Measurements from ENCODE around the gene TRAPPC10. TPM values are rescaled to one million over a fixed set of nuclear protein-coding genes. Genes with fewer than 3 reads are reported as not detected.

The TRAPPC10 gene
- polyA plus RNA-seq, 1 experiment = 31.4 TPM

DNA sequence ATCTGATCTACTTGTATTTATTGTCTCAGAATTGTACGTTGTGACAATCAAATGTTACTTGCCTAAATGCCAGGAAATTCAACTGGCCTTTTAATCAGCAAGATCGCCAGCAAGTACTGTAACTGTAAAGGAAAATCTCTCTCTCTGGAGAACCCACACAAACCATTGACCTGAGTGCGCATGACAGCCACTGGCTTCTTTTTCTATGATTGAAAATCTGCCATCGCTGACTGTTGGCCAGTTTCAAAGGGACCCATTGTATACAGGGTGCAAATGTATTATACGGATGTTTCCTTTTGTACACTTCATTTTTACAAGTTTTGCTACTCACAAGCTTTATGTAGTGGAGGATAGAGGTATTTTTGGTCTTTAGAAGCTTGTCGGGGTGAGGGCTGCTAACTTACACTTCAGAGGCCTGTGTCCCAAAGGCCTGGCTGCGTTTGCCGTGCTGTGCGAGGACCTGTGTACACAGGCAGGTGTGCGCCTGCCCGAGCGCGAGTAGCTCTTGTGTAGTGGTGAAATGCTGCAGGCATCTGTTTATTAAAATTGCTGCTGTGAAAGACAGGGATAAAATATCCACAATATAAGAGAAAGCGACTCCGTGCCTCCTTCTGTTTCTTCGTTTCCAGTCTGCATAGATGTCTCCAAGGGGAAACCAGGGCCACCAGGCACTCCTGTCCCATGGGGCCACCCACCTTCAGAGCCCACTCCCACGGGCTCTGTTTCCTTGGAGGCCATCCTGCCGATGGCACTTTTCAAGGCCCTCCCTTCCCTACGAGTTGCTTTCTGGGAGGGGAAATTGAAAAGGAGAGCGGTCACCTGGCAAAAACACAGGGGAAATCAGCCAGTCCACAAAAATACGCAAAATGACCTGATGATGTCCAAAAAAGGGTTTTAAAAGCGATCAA is 25.3 kb upstream of the TRAPPC10 start:
- no peak for DNase-seq (ENCODE audit: low read depth)
- Histone ChIP-seq H3K4me3 (ENCODE audit: low read depth, low read length) (no peak overlapping the region), H3K27me3 (ENCODE audit: control insufficient read depth, insufficient read depth, low read length) (no peaks in the 10 kb centered on the region), H3K36me3 (ENCODE audit: control insufficient read depth, insufficient read depth, low read length) (peaks cover 9% of the 10 kb centered on the region)
- CTCF ChIA-PET = interaction anchor here (3.8 kb wide), 1 partner anchor 10 kb away, joined by 20 read pairs; no protein-coding TSS in a partner anchor
- TF ChIP-seq, protein P1, sequence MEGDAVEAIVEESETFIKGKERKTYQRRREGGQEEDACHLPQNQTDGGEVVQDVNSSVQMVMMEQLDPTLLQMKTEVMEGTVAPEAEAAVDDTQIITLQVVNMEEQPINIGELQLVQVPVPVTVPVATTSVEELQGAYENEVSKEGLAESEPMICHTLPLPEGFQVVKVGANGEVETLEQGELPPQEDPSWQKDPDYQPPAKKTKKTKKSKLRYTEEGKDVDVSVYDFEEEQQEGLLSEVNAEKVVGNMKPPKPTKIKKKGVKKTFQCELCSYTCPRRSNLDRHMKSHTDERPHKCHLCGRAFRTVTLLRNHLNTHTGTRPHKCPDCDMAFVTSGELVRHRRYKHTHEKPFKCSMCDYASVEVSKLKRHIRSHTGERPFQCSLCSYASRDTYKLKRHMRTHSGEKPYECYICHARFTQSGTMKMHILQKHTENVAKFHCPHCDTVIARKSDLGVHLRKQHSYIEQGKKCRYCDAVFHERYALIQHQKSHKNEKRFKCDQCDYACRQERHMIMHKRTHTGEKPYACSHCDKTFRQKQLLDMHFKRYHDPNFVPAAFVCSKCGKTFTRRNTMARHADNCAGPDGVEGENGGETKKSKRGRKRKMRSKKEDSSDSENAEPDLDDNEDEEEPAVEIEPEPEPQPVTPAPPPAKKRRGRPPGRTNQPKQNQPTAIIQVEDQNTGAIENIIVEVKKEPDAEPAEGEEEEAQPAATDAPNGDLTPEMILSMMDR (IDR thresholded peaks at IDR 0.05; ENCODE audit: insufficient read depth, low read depth, low read length) = no peak
- POLR2A ChIA-PET = no interaction called here

DNA sequence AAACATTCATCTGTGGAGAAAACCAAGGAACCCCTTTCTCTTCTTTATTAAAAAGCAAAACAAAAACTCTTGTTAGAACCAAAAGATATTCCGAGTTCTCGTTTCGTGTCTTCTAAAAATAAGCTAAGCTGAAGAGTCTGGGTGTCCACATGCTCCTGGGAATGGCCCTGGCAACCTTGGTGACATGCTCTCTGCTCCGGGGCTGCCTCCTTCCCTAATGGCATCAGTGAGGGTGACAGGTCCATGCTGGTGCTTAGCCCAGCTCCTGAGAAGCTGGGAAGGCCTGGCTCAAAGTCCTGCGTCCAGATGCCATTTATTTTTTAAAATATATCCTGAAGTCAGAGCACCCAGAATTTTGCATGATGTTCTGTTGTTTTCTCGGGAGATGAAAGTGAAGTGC is 24.6 kb upstream of the TRAPPC10 start:
- Histone ChIP-seq H3K27me3 (ENCODE audit: control insufficient read depth, insufficient read depth, low read length) (no peaks in the 10 kb centered on the region), H3K4me3 (ENCODE audit: low read depth, low read length) (no peak overlapping the region), H3K36me3 (ENCODE audit: control insufficient read depth, insufficient read depth, low read length) (peaks cover 6% of the 10 kb centered on the region)
- POLR2A ChIA-PET = no interaction called here
- no peak for DNase-seq (ENCODE audit: low read depth)
- CTCF ChIA-PET = interaction anchor here (3.8 kb wide), 1 partner anchor 11 kb away, joined by 20 read pairs; no protein-coding TSS in a partner anchor
- TF ChIP-seq, protein P1 (IDR thresholded peaks at IDR 0.05; ENCODE audit: insufficient read depth, low read depth, low read length) = no peak

DNA sequence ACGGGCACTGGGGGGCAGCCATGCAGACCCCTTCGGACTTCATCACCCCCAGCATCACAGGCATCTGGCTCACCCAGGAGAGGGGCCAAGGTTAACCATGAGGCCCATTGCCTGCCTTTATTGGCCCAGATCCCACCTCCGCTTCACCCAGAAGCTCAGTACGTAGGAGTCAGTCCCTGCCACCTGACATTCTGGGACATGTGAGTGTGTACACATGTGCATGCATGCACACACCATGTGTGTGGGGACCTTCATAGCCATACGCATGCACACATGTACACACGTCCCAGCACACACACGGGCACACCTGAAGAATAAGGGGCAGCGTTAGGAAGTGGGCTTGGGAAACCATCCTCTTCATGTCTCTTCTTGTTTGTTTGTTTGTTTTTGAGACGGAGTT is 24.1 kb upstream of the TRAPPC10 start:
- ChIA-PET CTCF (interaction anchor here (3.8 kb wide), 1 partner anchor 11 kb away, joined by 20 read pairs; no protein-coding TSS in a partner anchor), POLR2A (no interaction called here)
- Histone ChIP-seq H3K27me3 (ENCODE audit: control insufficient read depth, insufficient read depth, low read length) (no peaks in the 10 kb centered on the region), H3K4me3 (ENCODE audit: low read depth, low read length) (no peak overlapping the region), H3K36me3 (ENCODE audit: control insufficient read depth, insufficient read depth, low read length) (peaks cover 5% of the 10 kb centered on the region)
- TF ChIP-seq, protein P1 (IDR thresholded peaks at IDR 0.05; ENCODE audit: insufficient read depth, low read depth, low read length) = no peak
- DNase-seq (ENCODE audit: low read depth) = no peak

DNA sequence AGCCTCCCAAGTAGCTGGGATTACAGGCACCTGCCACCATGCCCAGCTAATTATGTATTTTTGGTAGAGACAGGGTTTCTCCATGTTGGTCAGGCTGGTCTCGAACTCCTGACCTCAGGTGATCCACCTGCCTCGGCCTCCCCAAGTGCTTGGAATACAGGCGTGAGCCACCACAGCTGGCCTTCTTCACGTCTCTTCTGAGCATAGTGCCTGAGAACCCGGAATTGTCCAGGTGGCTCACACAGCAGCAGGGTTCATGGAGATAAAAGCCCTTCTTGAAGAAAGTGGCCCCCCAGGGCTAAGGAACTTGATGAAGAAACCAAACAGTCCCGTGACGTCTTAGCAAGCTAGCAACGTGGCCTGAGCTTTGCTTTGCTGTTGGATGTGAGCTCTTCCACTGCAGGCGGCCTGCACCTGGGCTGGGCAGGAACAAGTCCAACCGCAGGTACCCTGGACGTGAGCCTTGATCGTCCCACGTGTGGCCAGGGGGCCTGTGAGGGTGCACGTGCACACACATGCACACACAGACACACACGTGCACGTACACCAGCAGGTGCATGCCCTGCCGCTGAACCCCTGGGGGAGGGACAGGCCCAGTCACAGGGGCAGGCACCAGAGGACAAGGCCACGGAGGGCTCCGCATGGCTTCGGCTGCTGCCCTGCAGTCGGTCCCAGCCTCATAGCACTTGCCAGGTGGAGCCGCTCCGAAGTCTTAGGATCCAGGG is 23.4 kb upstream of the TRAPPC10 start:
- TF ChIP-seq, protein P1 (IDR thresholded peaks at IDR 0.05; ENCODE audit: insufficient read depth, low read depth, low read length) = no peak
- POLR2A ChIA-PET = no interaction called here
- Histone ChIP-seq H3K27me3 (ENCODE audit: control insufficient read depth, insufficient read depth, low read length) (no peaks in the 10 kb centered on the region), H3K36me3 (ENCODE audit: control insufficient read depth, insufficient read depth, low read length) (peaks cover 2% of the 10 kb centered on the region; the same call in 1 of the 2 replicates), H3K4me3 (ENCODE audit: low read depth, low read length) (no peak overlapping the region)
- CTCF ChIA-PET = interaction anchor here (0.9 kb wide), 1 partner anchor 200 kb away, joined by 3 read pairs; no protein-coding TSS in a partner anchor
- DNase-seq (ENCODE audit: low read depth) = no peak

DNA sequence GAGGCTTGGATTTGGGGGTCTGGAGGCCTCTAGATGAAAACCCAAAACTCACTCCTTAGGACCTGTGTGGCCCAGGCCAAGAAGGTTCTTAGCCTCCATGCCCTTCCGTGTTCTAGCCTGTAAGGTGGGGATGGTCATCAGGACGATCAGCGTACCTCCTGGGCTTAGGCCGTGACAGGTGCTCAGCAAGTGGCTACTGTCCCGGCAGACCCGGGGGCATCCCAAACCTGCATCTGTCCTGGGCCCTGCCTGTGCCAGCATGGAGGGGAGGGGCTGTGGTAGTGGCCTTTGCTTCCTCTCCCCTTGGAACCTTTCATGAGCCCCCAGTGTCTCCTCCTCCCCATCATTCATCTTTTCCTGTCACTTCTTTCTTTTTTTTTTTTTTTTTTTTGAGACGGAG is 22.7 kb upstream of the TRAPPC10 start:
- ChIA-PET POLR2A (no interaction called here), CTCF (no interaction called here)
- DNase-seq (ENCODE audit: low read depth) = no peak
- TF ChIP-seq, protein P1 (IDR thresholded peaks at IDR 0.05; ENCODE audit: insufficient read depth, low read depth, low read length) = no peak
- no peaks in the 10 kb centered on the region for H3K36me3 ChIP-seq (ENCODE audit: control insufficient read depth, insufficient read depth, low read length)
- no peak overlapping the region for H3K4me3 ChIP-seq (ENCODE audit: low read depth, low read length)
- no peaks in the 10 kb centered on the region for H3K27me3 ChIP-seq (ENCODE audit: control insufficient read depth, insufficient read depth, low read length)

Measured in BJ (cell line).